Glutamatergic neuron (in vitro differentiated cells): ENCODE data around the gene PICK1. TPM values are rescaled to one million over a fixed set of nuclear protein-coding genes. Genes with fewer than 3 reads are reported as not detected.

ENCODE experiments used
- DNase-seq: peaks from one replicate; pipeline ENCODE4 v3.0.0; 2022
- H3K27ac Mint-ChIP-seq: one replicate; pipeline ENCODE4 v1.8.0; 2020; ENCODE audit warnings: mild to moderate bottlenecking, mixed read lengths, inconsistent platforms; ENCODE audit not compliant: unreplicated experiment
- H3K27me3 Mint-ChIP-seq: one replicate; pipeline ENCODE4 v1.8.0; 2020; ENCODE audit warnings: mild to moderate bottlenecking, moderate library complexity, mixed read lengths, inconsistent platforms; ENCODE audit not compliant: unreplicated experiment
- H3K36me3 Mint-ChIP-seq: one replicate; pipeline ENCODE4 v1.8.0; 2020; ENCODE audit warnings: mild to moderate bottlenecking, mixed read lengths, inconsistent platforms; ENCODE audit not compliant: unreplicated experiment
- H3K4me1 Mint-ChIP-seq: one replicate; pipeline ENCODE4 v1.8.0; 2020; ENCODE audit warnings: mild to moderate bottlenecking, low read depth, mixed read lengths, inconsistent platforms; ENCODE audit not compliant: unreplicated experiment
- H3K4me3 Mint-ChIP-seq: one replicate; pipeline ENCODE4 v1.8.0; 2020; ENCODE audit warnings: mild to moderate bottlenecking, mixed read lengths, inconsistent platforms; ENCODE audit not compliant: unreplicated experiment
- H3K9me3 Mint-ChIP-seq: one replicate; pipeline ENCODE4 v1.8.0; 2020; ENCODE audit warnings: mild to moderate bottlenecking, moderate library complexity, mixed read lengths, inconsistent platforms; ENCODE audit not compliant: unreplicated experiment
- total RNA-seq: library from RNA; stranded (reverse); fragmentation: NEBNext Ultra II Directional; extraction: Animal tissue kit (Norgen Biotek cat#: 25700); gene quantifications from one replicate; pipeline ENCODE4 v1.2.1, GENCODE V29; 2021; ENCODE audit not compliant: unreplicated experiment
- TF ChIP-seq, protein P1 (sequence below): fragments of 200-600 bp; sonication (generic); IDR thresholded peaks from one replicate; pipeline ENCODE4 v1.5.0; 2021; ENCODE audit not compliant: partially characterized antibody, unreplicated experiment

PICK1 gene
- total RNA-seq, 1 donor from 2014 or later, result 44.8 TPM

DNA sequence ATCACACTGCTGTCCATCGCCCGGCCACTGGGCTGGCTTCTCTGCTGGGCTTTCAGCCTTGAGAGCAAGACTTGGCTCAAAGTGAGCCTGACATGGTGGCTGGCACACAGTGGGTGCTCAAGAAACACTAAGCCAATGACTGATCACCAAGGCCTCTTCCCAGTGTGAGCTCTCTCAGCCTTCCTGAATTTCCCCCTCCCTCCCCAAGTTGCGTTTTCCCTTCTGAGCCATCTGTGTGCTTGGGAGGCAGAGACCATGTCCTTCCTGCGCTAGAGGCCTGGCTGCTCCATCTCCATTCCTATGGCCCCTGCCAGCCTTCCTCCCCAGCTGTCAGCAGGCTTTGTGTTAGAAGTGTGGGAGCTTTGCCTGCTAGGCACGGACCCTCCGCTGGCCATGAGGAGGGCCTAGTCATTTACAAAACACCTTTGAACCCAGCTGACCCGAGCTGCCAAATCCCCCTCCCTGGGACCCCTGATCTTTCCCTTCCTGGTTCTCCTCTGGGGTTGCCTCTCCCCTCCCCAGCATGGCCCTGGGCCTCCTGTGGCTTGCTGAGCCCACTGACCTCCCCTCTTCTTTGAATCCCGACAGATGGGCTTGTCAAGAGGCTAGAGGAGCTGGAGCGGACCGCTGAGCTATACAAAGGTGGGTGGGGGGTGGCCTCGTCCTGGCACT, 13.2 kb downstream of the PICK1 start:
- peak overlapping the region; percentile 26 for H3K4me3 Mint-ChIP-seq
- H3K9me3 Mint-ChIP-seq, result peaks cover 8% of the 10 kb centered on the region
- no peak for DNase-seq
- no peaks in the 10 kb centered on the region for H3K36me3 Mint-ChIP-seq
- TF ChIP-seq, protein P1, sequence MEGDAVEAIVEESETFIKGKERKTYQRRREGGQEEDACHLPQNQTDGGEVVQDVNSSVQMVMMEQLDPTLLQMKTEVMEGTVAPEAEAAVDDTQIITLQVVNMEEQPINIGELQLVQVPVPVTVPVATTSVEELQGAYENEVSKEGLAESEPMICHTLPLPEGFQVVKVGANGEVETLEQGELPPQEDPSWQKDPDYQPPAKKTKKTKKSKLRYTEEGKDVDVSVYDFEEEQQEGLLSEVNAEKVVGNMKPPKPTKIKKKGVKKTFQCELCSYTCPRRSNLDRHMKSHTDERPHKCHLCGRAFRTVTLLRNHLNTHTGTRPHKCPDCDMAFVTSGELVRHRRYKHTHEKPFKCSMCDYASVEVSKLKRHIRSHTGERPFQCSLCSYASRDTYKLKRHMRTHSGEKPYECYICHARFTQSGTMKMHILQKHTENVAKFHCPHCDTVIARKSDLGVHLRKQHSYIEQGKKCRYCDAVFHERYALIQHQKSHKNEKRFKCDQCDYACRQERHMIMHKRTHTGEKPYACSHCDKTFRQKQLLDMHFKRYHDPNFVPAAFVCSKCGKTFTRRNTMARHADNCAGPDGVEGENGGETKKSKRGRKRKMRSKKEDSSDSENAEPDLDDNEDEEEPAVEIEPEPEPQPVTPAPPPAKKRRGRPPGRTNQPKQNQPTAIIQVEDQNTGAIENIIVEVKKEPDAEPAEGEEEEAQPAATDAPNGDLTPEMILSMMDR, result no peak
- H3K27ac Mint-ChIP-seq, result peak overlapping the region; percentile 88
- peaks cover 12% of the 10 kb centered on the region for H3K27me3 Mint-ChIP-seq
- peaks cover 31% of the 10 kb centered on the region for H3K4me1 Mint-ChIP-seq

DNA sequence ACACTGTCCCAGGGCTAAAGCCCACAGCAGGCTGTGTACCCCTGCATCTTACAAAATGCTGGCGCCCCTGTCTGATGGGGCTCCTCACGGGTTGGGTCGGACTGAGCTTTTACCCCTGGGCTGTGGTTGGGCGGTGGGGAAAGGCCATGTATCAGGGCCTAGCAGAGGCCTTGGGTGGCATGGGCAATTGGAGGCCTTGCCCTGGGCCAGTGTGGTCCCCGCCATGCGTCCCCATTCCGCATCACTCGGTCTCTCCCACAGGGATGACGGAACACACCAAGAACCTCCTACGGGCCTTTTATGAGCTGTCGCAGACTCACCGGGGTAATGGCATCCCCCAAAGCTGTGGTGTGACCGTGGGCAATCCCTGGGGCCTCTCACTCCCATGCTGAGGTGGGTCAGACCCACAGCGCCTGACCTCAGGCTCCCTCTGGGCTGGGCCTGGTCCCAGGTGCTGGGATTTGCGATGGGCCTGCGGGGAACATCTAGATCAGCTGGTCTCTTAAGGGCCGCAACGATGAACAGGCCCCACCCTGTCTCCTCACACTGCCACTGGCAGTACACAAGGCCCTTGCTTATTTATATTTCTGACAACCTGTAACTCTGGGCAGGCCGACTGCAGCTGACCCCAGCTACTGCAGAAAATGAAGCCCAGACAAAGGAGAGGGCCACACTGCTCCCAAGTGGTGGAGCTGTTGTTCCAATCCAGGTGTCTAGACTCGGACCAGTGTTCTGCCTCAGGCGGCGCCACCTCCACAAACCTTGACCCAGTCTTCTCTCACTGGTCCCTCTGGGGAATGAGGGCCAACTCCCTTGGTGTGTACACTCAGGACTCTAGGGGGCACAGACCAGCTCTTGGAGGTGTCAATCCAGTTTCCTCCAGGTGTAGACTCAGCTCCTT, 14.5 kb downstream of the PICK1 start:
- no peak overlapping the region for H3K4me3 Mint-ChIP-seq
- TF ChIP-seq, protein P1, result no peak
- peaks cover 8% of the 10 kb centered on the region for H3K9me3 Mint-ChIP-seq
- DNase-seq, result no peak
- peaks cover 29% of the 10 kb centered on the region for H3K4me1 Mint-ChIP-seq
- H3K27ac Mint-ChIP-seq, result peak overlapping the region; percentile 88
- H3K27me3 Mint-ChIP-seq, result peaks cover 11% of the 10 kb centered on the region
- no peaks in the 10 kb centered on the region for H3K36me3 Mint-ChIP-seq

DNA sequence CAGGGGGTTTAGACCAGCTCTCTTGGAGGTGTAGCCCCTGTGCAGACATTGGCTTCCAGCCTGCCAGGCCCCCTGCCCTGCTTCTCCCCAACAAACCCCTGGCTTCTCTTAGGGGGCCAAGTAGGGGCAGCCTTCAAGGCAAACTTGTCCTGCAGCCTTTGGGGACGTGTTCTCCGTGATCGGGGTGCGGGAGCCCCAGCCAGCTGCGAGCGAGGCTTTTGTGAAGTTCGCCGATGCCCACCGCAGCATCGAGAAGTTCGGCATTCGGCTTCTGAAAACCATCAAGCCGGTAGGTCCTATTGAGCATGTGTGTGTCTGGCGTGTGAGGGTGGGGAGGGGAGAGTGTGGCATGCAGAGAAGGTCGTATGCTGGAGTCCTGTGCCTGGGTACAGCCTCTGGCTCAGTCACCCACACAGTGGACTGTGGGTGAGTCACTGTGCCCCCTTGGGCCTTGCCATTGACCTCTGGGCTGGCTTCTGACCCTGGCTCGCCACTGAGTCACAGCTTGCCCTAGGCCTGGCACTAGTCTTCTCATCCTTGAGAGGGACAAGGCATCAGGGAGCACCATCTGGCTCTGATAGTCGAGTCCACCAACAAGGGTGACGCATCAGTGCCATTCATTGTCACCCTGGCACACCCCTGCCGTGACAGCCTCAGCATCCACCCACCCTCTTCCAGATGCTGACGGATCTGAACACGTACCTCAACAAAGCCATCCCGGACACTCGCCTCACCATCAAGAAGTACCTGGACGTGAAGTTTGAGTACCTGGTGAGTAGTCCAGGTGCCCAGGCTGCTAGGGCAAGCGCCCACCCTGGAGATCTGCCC, 15.3 kb downstream of the PICK1 start:
- no peak overlapping the region for H3K27ac Mint-ChIP-seq
- TF ChIP-seq, protein P1, result no peak
- H3K9me3 Mint-ChIP-seq, result peaks cover 5% of the 10 kb centered on the region
- H3K4me1 Mint-ChIP-seq, result peaks cover 24% of the 10 kb centered on the region
- peaks cover 11% of the 10 kb centered on the region for H3K27me3 Mint-ChIP-seq
- DNase-seq, result no peak
- H3K36me3 Mint-ChIP-seq, result no peaks in the 10 kb centered on the region
- H3K4me3 Mint-ChIP-seq, result no peak overlapping the region

DNA sequence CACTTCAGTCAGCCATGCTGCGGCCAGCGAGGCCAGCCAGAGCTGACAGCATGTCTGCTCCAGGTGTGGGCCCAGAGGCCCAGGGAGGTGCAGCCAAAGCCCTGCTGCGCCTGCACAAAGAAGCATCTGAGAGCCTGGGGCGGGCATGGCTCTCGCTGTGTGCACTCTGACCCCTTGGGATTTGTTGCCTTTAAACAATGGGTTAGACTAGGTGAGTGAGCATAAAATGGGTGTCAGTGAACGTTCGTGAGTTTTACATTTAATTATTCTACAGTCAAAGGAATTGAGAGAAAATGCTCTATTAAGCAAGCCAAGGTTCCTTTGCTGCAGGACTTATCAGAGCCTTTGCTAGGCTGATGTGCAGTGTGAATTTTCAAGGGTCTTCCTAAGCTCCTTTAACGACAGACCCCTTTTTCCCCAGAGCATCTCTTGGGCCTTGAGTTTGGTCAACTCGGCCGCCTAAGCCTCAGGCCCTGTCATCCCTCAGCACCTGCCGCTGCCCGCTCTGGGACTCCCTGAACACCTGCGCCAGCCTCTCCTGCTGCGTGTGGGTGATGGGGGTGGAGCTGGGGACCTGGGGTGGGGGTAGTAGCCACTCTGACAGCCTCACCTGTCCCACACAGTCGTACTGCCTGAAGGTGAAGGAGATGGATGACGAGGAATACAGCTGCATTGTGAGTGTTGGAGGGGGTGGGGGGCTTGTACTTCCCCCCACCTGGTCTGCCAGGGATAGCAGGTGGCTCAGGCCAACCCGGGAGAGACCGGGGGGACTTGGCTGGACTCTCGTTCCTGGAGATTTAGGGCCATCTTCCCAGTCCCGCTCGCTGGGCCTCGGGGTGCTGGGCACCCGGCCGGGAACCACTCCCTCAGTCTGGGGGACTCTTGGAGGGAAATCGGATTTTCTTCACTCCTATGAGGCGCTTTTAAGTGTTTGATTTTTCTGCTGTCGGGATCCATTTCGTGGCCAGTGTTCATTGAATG, 16.2 kb downstream of the PICK1 start:
- DNase-seq, result no peak
- H3K4me3 Mint-ChIP-seq, result no peak overlapping the region
- TF ChIP-seq, protein P1, result no peak
- H3K9me3 Mint-ChIP-seq, result peaks cover 5% of the 10 kb centered on the region
- H3K27ac Mint-ChIP-seq, result peak overlapping the region; percentile 23
- H3K36me3 Mint-ChIP-seq, result no peaks in the 10 kb centered on the region
- H3K4me1 Mint-ChIP-seq, result peaks cover 19% of the 10 kb centered on the region
- H3K27me3 Mint-ChIP-seq, result peaks cover 8% of the 10 kb centered on the region
